OCI-LY7 (cell line): Measurements from ENCODE around the gene GRAMD1B. TPM values are rescaled to one million over a fixed set of nuclear protein-coding genes. Genes with fewer than 3 reads are reported as not detected.
"Not testable (repeated sequence)": the region's sequence is repeated elsewhere in the genome, so short reads cannot be mapped to it uniquely, and the experiment has no call there.

Source experiments
- BruUV-seq: library from RNA; stranded (reverse); fragments of 400-500 nt; replicated peaks from 2 replicates; lab custom pipeline; 2021; lab: Mats Ljungman, UMichigan
- CTCF ChIA-PET: fragments of 300-600 bp; sonication (Branson Sonifier 250); formaldehyde crosslinking; loops from one replicate; lab custom pipeline; 2022; ENCODE audit warnings: antibody characterized with exemption; ENCODE audit not compliant: unreplicated experiment; lab: Charles Lee
- POLR2A ChIA-PET: fragments of 300-600 bp; sonication (Branson Sonifier 250); formaldehyde crosslinking; loops from one replicate; lab custom pipeline; 2022; ENCODE audit warnings: antibody characterized with exemption; lab: Charles Lee
- DNase-seq: peaks from one replicate; pipeline ENCODE4 v3.0.0-alpha.2; 2015; ENCODE audit warnings: low spot score
- H2AFZ ChIP-seq: fragments of 200-600 bp; sonication (generic), shearing (Covaris generic); 2 replicates; pipeline ENCODE4 v1.6.1; 2014; ENCODE audit warnings: mild to moderate bottlenecking, antibody characterized with exemption, low read length, moderate library complexity
- H3K27ac ChIP-seq: fragments of 200-600 bp; sonication (generic); 2 replicates; pipeline ENCODE4 v1.5.1; 2014; ENCODE audit warnings: mixed run types, low read depth, mild to moderate bottlenecking, moderate library complexity, low read length, inconsistent platforms; ENCODE audit not compliant: poor library complexity, severe bottlenecking
- H3K36me3 ChIP-seq: fragments of 200-600 bp; sonication (generic); 2 replicates; pipeline ENCODE4 v1.6.1; 2014; ENCODE audit warnings: mild to moderate bottlenecking, antibody characterized with exemption, low read length, moderate library complexity, mixed read lengths; ENCODE audit not compliant: insufficient read depth
- H3K4me1 ChIP-seq: fragments of 200-600 bp; sonication (generic); 2 replicates; pipeline ENCODE4 v1.5.1; 2014; ENCODE audit warnings: mild to moderate bottlenecking, low read length; ENCODE audit not compliant: insufficient read depth, poor library complexity, severe bottlenecking
- H3K4me2 ChIP-seq: fragments of 200-600 bp; sonication (generic); 2 replicates; pipeline ENCODE4 v1.6.1; 2014; ENCODE audit warnings: mild to moderate bottlenecking, low read length
- H3K4me3 ChIP-seq: fragments of 200-600 bp; sonication (generic); 2 replicates; pipeline ENCODE4 v1.5.1; 2014; ENCODE audit warnings: mild to moderate bottlenecking, low read depth, low read length; ENCODE audit not compliant: poor library complexity, severe bottlenecking
- H3K79me2 ChIP-seq: fragments of 200-600 bp; sonication (generic); 2 replicates; pipeline ENCODE4 v1.6.1; 2016; ENCODE audit warnings: low read depth, mild to moderate bottlenecking, low read length, moderate library complexity, mixed read lengths; ENCODE audit not compliant: insufficient read depth
- H3K9me2 ChIP-seq: fragments of 200-600 bp; sonication (generic); 2 replicates; pipeline ENCODE4 v1.6.1; 2016; ENCODE audit warnings: mild to moderate bottlenecking, low read length, mixed read lengths; ENCODE audit not compliant: insufficient read depth
- H3K9me3 ChIP-seq: fragments of 200-600 bp; sonication (generic); 2 replicates; pipeline ENCODE4 v1.6.1; 2014; ENCODE audit warnings: mild to moderate bottlenecking, mixed run types, low read length, mixed read lengths
- H4K20me1 ChIP-seq: fragments of 200-600 bp; sonication (generic); 2 replicates; pipeline ENCODE4 v1.6.1; 2014; ENCODE audit warnings: mild to moderate bottlenecking, antibody characterized with exemption, low read length, moderate library complexity, mixed read lengths; ENCODE audit not compliant: insufficient read depth
- CTCF ChIP-seq: fragments of 200-600 bp; sonication (generic); conservative IDR thresholded peaks from 2 replicates; pipeline ENCODE4 v1.5.1; 2014; ENCODE audit warnings: mild to moderate bottlenecking, antibody characterized with exemption, low read length, moderate library complexity, mixed read lengths
- EZH2phosphoT487 ChIP-seq: fragments of 200-600 bp; sonication (generic); IDR thresholded peaks from 2 replicates; pipeline ENCODE4 v1.6.1; 2018; ENCODE audit warnings: low read depth, borderline replicate concordance, mild to moderate bottlenecking, mixed run types, antibody characterized with exemption, low read length, moderate library complexity, mixed read lengths
- intact Hi-C: fragments of 100-400 bp; cut with micrococcal nuclease; formaldehyde crosslinking; loops from one replicate; pipeline ENCODE4 v1.10.0; 2022; ENCODE audit not compliant: unreplicated experiment
- total RNA-seq, 2 experiments: library from RNA; depleted of rRNA in 1 of 2; stranded (reverse); fragments of >200 nt in 1 of 2; shearing (Covaris generic) in 1 of 2; gene quantifications; 2 replicates each; pipeline ENCODE4 v1.2.3, GENCODE V29; 2014 to 2022

GRAMD1B gene
- total RNA-seq, 2 experiments from 2014 or later: 0.16 TPM; not detected in 1

DNA sequence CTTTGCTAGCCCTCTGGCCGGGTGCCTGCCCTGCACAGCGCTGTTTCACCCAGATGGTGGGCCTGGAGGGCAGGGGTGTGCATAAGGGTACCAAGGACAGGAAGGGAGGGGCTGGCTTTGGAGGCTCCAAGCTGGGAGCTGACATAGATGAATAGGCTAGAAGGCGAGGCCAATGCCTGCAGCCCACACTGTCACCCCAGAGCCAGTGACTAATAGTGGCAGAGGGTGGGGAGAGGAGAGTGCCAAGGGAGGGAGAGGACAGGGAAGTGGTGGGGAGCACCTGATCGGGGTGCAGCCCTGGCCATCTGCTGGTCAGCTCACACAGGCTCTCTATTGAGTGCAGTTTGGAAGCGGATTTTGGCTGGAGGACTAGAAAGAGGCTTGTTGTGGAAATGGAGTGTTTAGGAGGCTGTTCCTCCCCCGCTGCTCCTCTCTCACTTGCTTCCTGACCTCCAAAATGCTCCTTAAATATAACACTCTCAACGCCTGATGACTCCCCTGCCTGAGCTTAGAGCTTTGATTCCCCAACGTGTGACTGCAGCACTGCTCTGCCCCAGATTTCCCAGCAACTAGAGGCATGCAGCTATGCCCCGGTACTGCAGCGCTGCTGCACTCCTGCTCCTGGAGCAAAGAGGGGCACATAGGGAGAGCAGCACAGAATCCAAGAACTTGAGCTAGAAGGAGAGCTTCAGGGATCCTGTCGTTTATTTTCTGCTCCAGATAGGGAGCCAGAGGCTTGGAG, 89.2 kb downstream of the GRAMD1B start:
- Histone ChIP-seq H3K4me3 (no peak overlapping the region), H3K4me2 (no peak overlapping the region), H3K79me2 (no peaks in the 10 kb centered on the region), H4K20me1 (no peaks in the 10 kb centered on the region), H3K4me1 (no peaks in the 10 kb centered on the region), H3K27ac (no peak overlapping the region), H3K9me3 (no peaks in the 10 kb centered on the region), H3K9me2 (no peaks in the 10 kb centered on the region), H2AFZ (no peak overlapping the region), H3K36me3 (no peaks in the 10 kb centered on the region)
- POLR2A ChIA-PET: interaction anchor here (1.2 kb wide), 1 partner anchor 57 kb away, joined by 3 read pairs; no protein-coding TSS in a partner anchor
- intact Hi-C loops: no loop called here
- BruUV-seq: no TSS peak
- CTCF ChIA-PET: no interaction called here
- no peak for TF ChIP-seq EZH2phosphoT487
- no peak for DNase-seq

DNA sequence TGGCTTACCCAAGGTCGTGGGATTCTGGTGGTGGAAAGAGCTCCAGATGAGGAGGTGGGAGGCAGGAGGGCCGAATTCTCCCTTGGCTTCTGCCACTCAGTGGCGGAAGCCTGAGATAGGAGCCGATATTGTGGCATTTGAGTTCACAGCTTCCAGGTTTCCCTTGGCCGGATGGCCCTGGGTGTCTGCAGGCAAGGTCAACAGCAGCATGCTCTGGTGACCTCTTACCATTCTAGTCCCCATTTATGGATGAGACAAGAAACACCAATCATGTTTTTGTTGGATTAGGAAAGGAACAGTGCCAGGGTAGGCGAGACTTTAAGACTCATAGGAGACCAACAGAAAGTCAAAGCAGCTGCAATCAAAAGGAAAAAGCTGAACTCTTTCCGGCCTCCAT, 89.7 kb downstream of the GRAMD1B start:
- Histone ChIP-seq H3K27ac (no peak overlapping the region), H2AFZ (no peak overlapping the region), H3K36me3 (no peaks in the 10 kb centered on the region), H4K20me1 (no peaks in the 10 kb centered on the region), H3K9me2 (no peaks in the 10 kb centered on the region), H3K4me2 (no peak overlapping the region), H3K4me3 (no peak overlapping the region), H3K9me3 (no peaks in the 10 kb centered on the region), H3K4me1 (no peaks in the 10 kb centered on the region), H3K79me2 (no peaks in the 10 kb centered on the region)
- DNase-seq: no peak
- no TSS peak for BruUV-seq
- intact Hi-C loops: no loop called here
- POLR2A ChIA-PET: interaction anchor here (1.2 kb wide), 1 partner anchor 56 kb away, joined by 3 read pairs; no protein-coding TSS in a partner anchor
- CTCF ChIA-PET: no interaction called here
- TF ChIP-seq CTCF (no peak), EZH2phosphoT487 (no peak)

GRCh38 chr11:123520476-123520875, 90.4 kb downstream of the GRAMD1B start:
- H3K27ac ChIP-seq, H2AFZ ChIP-seq, H3K36me3 ChIP-seq, H4K20me1 ChIP-seq, H3K79me2 ChIP-seq, H3K4me2 ChIP-seq, intact Hi-C loops, BruUV-seq, H3K4me3 ChIP-seq, H3K9me3 ChIP-seq, H3K9me2 ChIP-seq, CTCF ChIA-PET, DNase-seq, H3K4me1 ChIP-seq: not testable (repeated sequence)
- POLR2A ChIA-PET: interaction anchor here (0.7 to 1.2 kb wide), 2 partner anchors 56 to 457 kb away, joined by 3 to 4 read pairs; no protein-coding TSS in a partner anchor
